Endothelial cell (in vitro differentiated cells): ENCODE results near the gene RCN2. TPM values are rescaled to one million over a fixed set of nuclear protein-coding genes. Genes with fewer than 3 reads are reported as not detected.
"Not testable (repeated sequence)": the region's sequence is repeated elsewhere in the genome, so short reads cannot be mapped to it uniquely, and the experiment has no call there.

Source experiments
- DNase-seq: peaks from one replicate; pipeline ENCODE4 v3.0.0; 2021; ENCODE audit warnings: low spot score
- H3K27ac Mint-ChIP-seq: one replicate; pipeline ENCODE4 v1.8.0; 2021; ENCODE audit warnings: mixed read lengths, inconsistent platforms; ENCODE audit not compliant: unreplicated experiment
- H3K27me3 Mint-ChIP-seq: one replicate; pipeline ENCODE4 v1.8.0; 2021; ENCODE audit warnings: mild to moderate bottlenecking, moderate library complexity, mixed read lengths, inconsistent platforms; ENCODE audit not compliant: unreplicated experiment
- H3K36me3 Mint-ChIP-seq: one replicate; pipeline ENCODE4 v1.8.0; 2021; ENCODE audit warnings: mild to moderate bottlenecking, low read depth, mixed read lengths, inconsistent platforms; ENCODE audit not compliant: unreplicated experiment
- H3K4me1 Mint-ChIP-seq: one replicate; pipeline ENCODE4 v1.8.0; 2021; ENCODE audit warnings: mild to moderate bottlenecking, mixed read lengths, inconsistent platforms; ENCODE audit not compliant: unreplicated experiment
- H3K4me3 Mint-ChIP-seq: one replicate; pipeline ENCODE4 v1.8.0; 2021; ENCODE audit warnings: mild to moderate bottlenecking, mixed read lengths, inconsistent platforms; ENCODE audit not compliant: unreplicated experiment
- H3K9me3 Mint-ChIP-seq: one replicate; pipeline ENCODE4 v1.8.0; 2021; ENCODE audit warnings: mixed read lengths, inconsistent platforms; ENCODE audit not compliant: unreplicated experiment
- CTCF ChIP-seq: fragments of 200-600 bp; sonication (generic); IDR thresholded peaks from one replicate; pipeline ENCODE4 v1.5.0; 2021; ENCODE audit warnings: antibody characterized with exemption; ENCODE audit not compliant: unreplicated experiment
- total RNA-seq: library from RNA; stranded (reverse); fragmentation: NEBNext Ultra II Directional; extraction: Animal tissue kit (Norgen Biotek cat#: 25700); gene quantifications from one replicate; pipeline ENCODE4 v1.2.1, GENCODE V29; 2021; ENCODE audit not compliant: unreplicated experiment

Gene RCN2
- total RNA-seq, 1 donor from 2014 or later: 76.1 TPM

GRCh38 chr15:76954744-76955143, 23.2 kb downstream of the RCN2 start:
- no peak overlapping the region for H3K27ac Mint-ChIP-seq
- no peaks in the 10 kb centered on the region for H3K9me3 Mint-ChIP-seq
- H3K36me3 Mint-ChIP-seq: peaks cover 10% of the 10 kb centered on the region
- no peaks in the 10 kb centered on the region for H3K27me3 Mint-ChIP-seq
- H3K4me3 Mint-ChIP-seq: no peak overlapping the region
- no peaks in the 10 kb centered on the region for H3K4me1 Mint-ChIP-seq
- no peak for DNase-seq
- TF ChIP-seq CTCF: no peak

GRCh38 chr15:76961268-76962011, 29.9 kb downstream of the RCN2 start:
- Mint-ChIP-seq H3K27me3 (peaks cover 7% of the 10 kb centered on the region), H3K4me1 (peaks cover 27% of the 10 kb centered on the region), H3K4me3 (no peak overlapping the region), H3K36me3 (no peaks in the 10 kb centered on the region), H3K27ac (no peak overlapping the region), H3K9me3 (no peaks in the 10 kb centered on the region)
- no peak for TF ChIP-seq CTCF
- no peak for DNase-seq

GRCh38 chr15:76962337-76963013, 30.9 kb downstream of the RCN2 start:
- H3K27me3 Mint-ChIP-seq: peaks cover 7% of the 10 kb centered on the region
- H3K4me3 Mint-ChIP-seq: no peak overlapping the region
- TF ChIP-seq CTCF: no peak
- H3K9me3 Mint-ChIP-seq: no peaks in the 10 kb centered on the region
- DNase-seq: no peak
- peak overlapping the region; percentile 34 for H3K27ac Mint-ChIP-seq
- H3K4me1 Mint-ChIP-seq: peaks cover 33% of the 10 kb centered on the region
- H3K36me3 Mint-ChIP-seq: no peaks in the 10 kb centered on the region

- Mint-ChIP-seq H3K4me3 (no peak overlapping the region), H3K9me3 (no peaks in the 10 kb centered on the region), H3K27ac (peak overlapping the region; percentile 72), H3K27me3 (peaks cover 7% of the 10 kb centered on the region), H3K4me1 (peaks cover 33% of the 10 kb centered on the region), H3K36me3 (no peaks in the 10 kb centered on the region)
- no peak for DNase-seq
- no peak for TF ChIP-seq CTCF
These were observed 32.0 kb downstream of the RCN2 start for GRCh38 chr15:76963596-76963995.

- no peak for DNase-seq
These were observed 32.6 kb downstream of the RCN2 start for GRCh38 chr15:76964157-76964556.

GRCh38 chr15:76966051-76966450, 34.5 kb downstream of the RCN2 start:
- not testable (repeated sequence) for H3K36me3 Mint-ChIP-seq, H3K9me3 Mint-ChIP-seq, H3K4me3 Mint-ChIP-seq

More at GRCh38 chr15:76964157-76964556, 32.6 kb downstream of the RCN2 start:
- Mint-ChIP-seq H3K4me3 (no peak overlapping the region), H3K9me3 (no peaks in the 10 kb centered on the region), H3K27me3 (peaks cover 7% of the 10 kb centered on the region), H3K4me1 (peaks cover 33% of the 10 kb centered on the region), H3K36me3 (no peaks in the 10 kb centered on the region), H3K27ac (no peak overlapping the region)
- TF ChIP-seq CTCF: no peak

More at GRCh38 chr15:76966051-76966450, 34.5 kb downstream of the RCN2 start:
- not testable (repeated sequence) for DNase-seq, H3K27me3 Mint-ChIP-seq, H3K27ac Mint-ChIP-seq
- H3K4me1 Mint-ChIP-seq: peaks cover 32% of the 10 kb centered on the region
